ENCODE data around the gene DCP2. TPM values are rescaled to one million over a fixed set of nuclear protein-coding genes. Genes with fewer than 3 reads are reported as not detected.

The DCP2 gene
- total and polyA plus RNA-seq, 10 of the 15 experiments (the other 5 are each of a cell fraction or from before 2014, with no cell fraction given): 23.4 to 81.6 (median 47.4) TPM

GRCh38 chr5:113056988-113057387, 80.4 kb downstream of the DCP2 start:
- intact Hi-C loops (cut with micrococcal nuclease; ENCODE audit: unreplicated experiment): no loop called here
- WGBS (ENCODE audit: insufficient coverage, insufficient replicate concordance, low lambda C conversion rate, missing lambda C conversion rate): 7% methylated on average over 5 of the region's 5 CpGs
- ChIA-PET POLR2A (no interaction called here), RAD21 (ENCODE audit: unreplicated experiment) (no interaction called here), CTCF (no interaction called here), SMC1A (ENCODE audit: uncharacterized antibody, unreplicated experiment) (no interaction called here)
- in situ Hi-C loops (cut with MboI): no loop called here
- no peaks in the 10 kb centered on the region for H3K4me1 ChIP-seq (ENCODE audit: control insufficient read depth, insufficient read depth, low read length)
- H3K27ac ChIP-seq (ENCODE audit: control insufficient read depth, insufficient read depth): no peak overlapping the region
- ATAC-seq: no peak
- no peaks in the 10 kb centered on the region for H4K20me1 ChIP-seq (ENCODE audit: control insufficient read depth, insufficient read depth)
- no peaks in the 10 kb centered on the region for H3K79me2 ChIP-seq (ENCODE audit: control insufficient read depth, insufficient read depth, low read length)
- DNase-seq (ENCODE audit: low read depth, low spot score): no peak
- H2AFZ ChIP-seq (ENCODE audit: control insufficient read depth, low read depth, low read length): no peak overlapping the region
- H3K9me3 ChIP-seq (replicated peaks; ENCODE audit: control insufficient read depth, insufficient read depth, low read length): no peaks in the 10 kb centered on the region
- H3K4me2 ChIP-seq (ENCODE audit: control insufficient read depth, insufficient read depth): no peak overlapping the region
- no peak overlapping the region for H3K4me3 ChIP-seq
- H3K9ac ChIP-seq (ENCODE audit: control insufficient read depth, insufficient read depth, low read length): no peak overlapping the region
- no TSS peak for BruUV-seq (replicated peaks)
- no peaks in the 10 kb centered on the region; a peak in 2 of 4 replicates for H3K27me3 ChIP-seq (replicated peaks in 1 of 2; ENCODE audit: control insufficient read depth in 2 of 2, insufficient read depth in 2 of 2, low read length in 1 of 2)
- no peaks in the 10 kb centered on the region for H3K36me3 ChIP-seq (ENCODE audit: control insufficient read depth in 2 of 2, insufficient read depth in 2 of 2, low read length in 1 of 2)
- no peak for FAIRE-seq
- no peak for TF ChIP-seq CHD4 (IDR thresholded peaks at IDR 0.05)
- no peak for TF ChIP-seq BHLHE40 (IDR thresholded peaks at IDR 0.05; ENCODE audit: borderline replicate concordance in 1 of 2, low read depth in 2 of 2, low read length in 1 of 2)
- TF ChIP-seq ZNF274 (IDR thresholded peaks at IDR 0.05; ENCODE audit: insufficient read depth, insufficient read length): no peak
- TF ChIP-seq, protein P1, sequence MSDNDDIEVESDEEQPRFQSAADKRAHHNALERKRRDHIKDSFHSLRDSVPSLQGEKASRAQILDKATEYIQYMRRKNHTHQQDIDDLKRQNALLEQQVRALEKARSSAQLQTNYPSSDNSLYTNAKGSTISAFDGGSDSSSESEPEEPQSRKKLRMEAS (IDR thresholded peaks at IDR 0.05; ENCODE audit: low read depth, low read length): no peak
- TF ChIP-seq PML (IDR thresholded peaks at IDR 0.05; ENCODE audit: low read length): no peak
- TF ChIP-seq HCFC1 (IDR thresholded peaks at IDR 0.05; ENCODE audit: low read length): no peak
- no peak for TF ChIP-seq YY1 (IDR thresholded peaks at IDR 0.05; ENCODE audit: low read depth, low read length)
- TF ChIP-seq ESRRA (IDR thresholded peaks at IDR 0.05; ENCODE audit: low read length): no peak
- TF ChIP-seq, protein P2, sequence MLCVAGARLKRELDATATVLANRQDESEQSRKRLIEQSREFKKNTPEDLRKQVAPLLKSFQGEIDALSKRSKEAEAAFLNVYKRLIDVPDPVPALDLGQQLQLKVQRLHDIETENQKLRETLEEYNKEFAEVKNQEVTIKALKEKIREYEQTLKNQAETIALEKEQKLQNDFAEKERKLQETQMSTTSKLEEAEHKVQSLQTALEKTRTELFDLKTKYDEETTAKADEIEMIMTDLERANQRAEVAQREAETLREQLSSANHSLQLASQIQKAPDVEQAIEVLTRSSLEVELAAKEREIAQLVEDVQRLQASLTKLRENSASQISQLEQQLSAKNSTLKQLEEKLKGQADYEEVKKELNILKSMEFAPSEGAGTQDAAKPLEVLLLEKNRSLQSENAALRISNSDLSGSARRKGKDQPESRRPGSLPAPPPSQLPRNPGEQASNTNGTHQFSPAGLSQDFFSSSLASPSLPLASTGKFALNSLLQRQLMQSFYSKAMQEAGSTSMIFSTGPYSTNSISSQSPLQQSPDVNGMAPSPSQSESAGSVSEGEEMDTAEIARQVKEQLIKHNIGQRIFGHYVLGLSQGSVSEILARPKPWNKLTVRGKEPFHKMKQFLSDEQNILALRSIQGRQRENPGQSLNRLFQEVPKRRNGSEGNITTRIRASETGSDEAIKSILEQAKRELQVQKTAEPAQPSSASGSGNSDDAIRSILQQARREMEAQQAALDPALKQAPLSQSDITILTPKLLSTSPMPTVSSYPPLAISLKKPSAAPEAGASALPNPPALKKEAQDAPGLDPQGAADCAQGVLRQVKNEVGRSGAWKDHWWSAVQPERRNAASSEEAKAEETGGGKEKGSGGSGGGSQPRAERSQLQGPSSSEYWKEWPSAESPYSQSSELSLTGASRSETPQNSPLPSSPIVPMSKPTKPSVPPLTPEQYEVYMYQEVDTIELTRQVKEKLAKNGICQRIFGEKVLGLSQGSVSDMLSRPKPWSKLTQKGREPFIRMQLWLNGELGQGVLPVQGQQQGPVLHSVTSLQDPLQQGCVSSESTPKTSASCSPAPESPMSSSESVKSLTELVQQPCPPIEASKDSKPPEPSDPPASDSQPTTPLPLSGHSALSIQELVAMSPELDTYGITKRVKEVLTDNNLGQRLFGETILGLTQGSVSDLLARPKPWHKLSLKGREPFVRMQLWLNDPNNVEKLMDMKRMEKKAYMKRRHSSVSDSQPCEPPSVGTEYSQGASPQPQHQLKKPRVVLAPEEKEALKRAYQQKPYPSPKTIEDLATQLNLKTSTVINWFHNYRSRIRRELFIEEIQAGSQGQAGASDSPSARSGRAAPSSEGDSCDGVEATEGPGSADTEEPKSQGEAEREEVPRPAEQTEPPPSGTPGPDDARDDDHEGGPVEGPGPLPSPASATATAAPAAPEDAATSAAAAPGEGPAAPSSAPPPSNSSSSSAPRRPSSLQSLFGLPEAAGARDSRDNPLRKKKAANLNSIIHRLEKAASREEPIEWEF (IDR thresholded peaks at IDR 0.05; ENCODE audit: insufficient replicate concordance, low read depth, low read length): no peak
- TF ChIP-seq ELK1 (IDR thresholded peaks at IDR 0.05; ENCODE audit: low read depth, low read length): no peak
- TF ChIP-seq ZNF24 (IDR thresholded peaks at IDR 0.05): no peak
- no peak for TF ChIP-seq ASH2L (IDR thresholded peaks at IDR 0.05; ENCODE audit: borderline replicate concordance, low read depth)
- no peak for TF ChIP-seq MXI1 (IDR thresholded peaks at IDR 0.05; ENCODE audit: low read depth, low read length)
- no peak for TF ChIP-seq RELA (IDR thresholded peaks at IDR 0.05; ENCODE audit: borderline replicate concordance, partially characterized antibody)
- no peak for TF ChIP-seq NFXL1 (IDR thresholded peaks at IDR 0.05; ENCODE audit: borderline replicate concordance)
- no peak for TF ChIP-seq POLR2A (IDR thresholded peaks at IDR 0.05; ENCODE audit: low read depth, low read length)
- TF ChIP-seq IRF4 (IDR thresholded peaks at IDR 0.05; ENCODE audit: low read depth, low read length): no peak
- no peak for TF ChIP-seq BCL3 (IDR thresholded peaks at IDR 0.05; ENCODE audit: borderline replicate concordance, insufficient read depth, low read depth, low read length, poor library complexity, severe bottlenecking)
